Measurements from ENCODE around the gene ADGRE2.
"Not testable (repeated sequence)": the region's sequence is repeated elsewhere in the genome, so short reads cannot be mapped to it uniquely, and the experiment has no call there.

Gene ADGRE2

DNA sequence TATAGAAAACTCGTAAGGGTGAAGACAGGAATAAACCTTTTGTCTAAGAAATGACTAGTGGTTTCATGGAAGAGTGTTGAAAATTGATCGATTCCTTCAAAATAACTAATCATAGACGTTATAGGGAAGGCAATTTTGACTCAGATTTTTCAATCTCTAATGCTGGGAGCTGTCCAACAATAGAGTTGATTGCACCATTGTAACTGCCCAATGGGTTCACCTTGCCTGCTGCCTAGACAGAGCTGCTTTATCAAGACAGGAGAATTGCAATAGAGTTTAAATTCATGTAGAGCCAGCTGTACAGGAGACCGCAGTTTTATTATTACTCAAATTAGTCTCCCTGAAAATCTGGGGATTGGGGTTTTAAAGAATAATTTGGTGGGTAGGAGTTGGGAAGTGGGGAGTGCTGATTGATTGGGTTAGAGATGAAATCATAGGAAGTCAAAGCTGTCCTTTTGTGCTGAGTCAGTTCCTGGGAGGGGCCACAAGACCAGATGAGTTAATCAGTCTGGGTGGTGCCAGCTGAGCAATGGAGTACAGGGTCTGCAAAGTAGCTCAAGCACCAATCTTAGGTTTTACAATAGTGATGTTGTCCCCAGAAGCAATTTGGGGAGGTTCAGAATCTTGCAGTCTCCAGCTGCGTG lies 16.8 kb upstream of the ADGRE2 start:
- no peaks in the 10 kb centered on the region for H3K36me3 ChIP-seq (ENCODE audit: control insufficient read depth in 2 of 2, insufficient read depth in 2 of 2, low read length in 2 of 2)
- H3K27ac ChIP-seq (ENCODE audit: low read depth in 2 of 2, low read length in 2 of 2) = no peak overlapping the region
- no peak overlapping the region for H3K4me3 ChIP-seq (ENCODE audit: low read length in 2 of 2)
- H3K9me3 ChIP-seq (ENCODE audit: control insufficient read depth in 2 of 2, low read length in 2 of 2) = no peaks in the 10 kb centered on the region
- no peaks in the 10 kb centered on the region for H3K4me1 ChIP-seq (ENCODE audit: control insufficient read depth in 2 of 2, insufficient read depth in 2 of 2, low read length in 2 of 2)
- H3K9ac ChIP-seq (ENCODE audit: low read depth in 1 of 2, low read length in 2 of 2) = no peak overlapping the region
- peaks cover 0 to 2% of the 10 kb centered on the region in 2 donors for H3K27me3 ChIP-seq (ENCODE audit: control insufficient read depth in 2 of 2, insufficient read depth in 2 of 2, low read length in 2 of 2)

DNA sequence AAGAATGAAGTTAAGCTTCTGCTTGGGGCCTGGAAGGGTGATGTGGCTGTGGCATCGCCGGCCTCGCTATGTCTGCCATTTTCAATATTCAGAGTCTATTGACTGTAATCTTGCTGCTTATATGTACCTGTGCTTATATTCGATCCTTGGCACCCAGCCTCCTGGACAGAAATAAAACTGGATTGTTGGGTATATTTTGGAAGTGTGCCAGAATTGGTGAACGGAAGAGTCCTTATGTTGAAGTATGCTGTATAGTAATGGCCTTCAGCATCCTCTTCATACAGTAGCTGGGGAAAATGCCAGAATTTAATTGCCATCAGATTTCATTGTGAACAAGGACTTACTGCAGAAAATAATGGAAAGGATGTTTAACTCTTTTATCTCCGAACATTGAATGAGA lies 13.9 kb upstream of the ADGRE2 start:
- not testable (repeated sequence) for H3K27me3 ChIP-seq (ENCODE audit: control insufficient read depth in 2 of 2, insufficient read depth in 2 of 2, low read length in 2 of 2); H3K9me3 ChIP-seq (ENCODE audit: control insufficient read depth in 2 of 2, low read length in 2 of 2); H3K9ac ChIP-seq (ENCODE audit: low read depth in 1 of 2, low read length in 2 of 2); H3K4me1 ChIP-seq (ENCODE audit: control insufficient read depth in 2 of 2, insufficient read depth in 2 of 2, low read length in 2 of 2); H3K36me3 ChIP-seq (ENCODE audit: control insufficient read depth in 2 of 2, insufficient read depth in 2 of 2, low read length in 2 of 2); H3K27ac ChIP-seq (ENCODE audit: low read depth in 2 of 2, low read length in 2 of 2); H3K4me3 ChIP-seq (ENCODE audit: low read length in 2 of 2)

DNA sequence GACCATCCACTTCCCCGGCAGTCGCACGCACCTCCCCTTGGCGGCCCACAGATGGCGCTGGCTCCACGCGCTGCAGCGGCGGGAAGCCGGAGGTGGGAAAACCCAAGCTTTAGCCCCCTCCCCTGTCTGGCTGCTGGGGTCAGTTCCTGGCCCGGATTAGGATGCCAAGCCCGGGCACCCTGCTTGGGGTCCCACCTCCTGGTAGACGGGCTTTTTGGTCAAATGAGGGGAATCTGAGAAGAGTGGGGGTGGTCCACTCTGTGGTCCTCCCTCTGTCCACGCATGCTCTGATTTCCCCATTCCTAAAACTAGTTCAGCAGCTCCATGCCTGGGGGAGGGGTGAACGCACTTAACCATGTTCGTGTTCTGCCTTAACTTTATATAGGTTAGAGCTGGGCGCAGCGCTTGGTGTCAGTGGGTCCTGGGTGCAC lies 8.1 kb upstream of the ADGRE2 start:
- Histone ChIP-seq H3K36me3 (ENCODE audit: control insufficient read depth in 2 of 2, insufficient read depth in 2 of 2, low read length in 2 of 2) (no peaks in the 10 kb centered on the region), H3K4me3 (ENCODE audit: low read length in 2 of 2) (no peak overlapping the region), H3K4me1 (ENCODE audit: control insufficient read depth in 2 of 2, insufficient read depth in 2 of 2, low read length in 2 of 2) (peaks cover 0 to 2% of the 10 kb centered on the region in 2 donors), H3K27me3 (ENCODE audit: control insufficient read depth in 2 of 2, insufficient read depth in 2 of 2, low read length in 2 of 2) (no peaks in the 10 kb centered on the region), H3K27ac (ENCODE audit: low read depth in 2 of 2, low read length in 2 of 2) (no peak overlapping the region), H3K9ac (ENCODE audit: low read depth in 1 of 2, low read length in 2 of 2) (no peak overlapping the region), H3K9me3 (ENCODE audit: control insufficient read depth in 2 of 2, low read length in 2 of 2) (no peaks in the 10 kb centered on the region)

DNA sequence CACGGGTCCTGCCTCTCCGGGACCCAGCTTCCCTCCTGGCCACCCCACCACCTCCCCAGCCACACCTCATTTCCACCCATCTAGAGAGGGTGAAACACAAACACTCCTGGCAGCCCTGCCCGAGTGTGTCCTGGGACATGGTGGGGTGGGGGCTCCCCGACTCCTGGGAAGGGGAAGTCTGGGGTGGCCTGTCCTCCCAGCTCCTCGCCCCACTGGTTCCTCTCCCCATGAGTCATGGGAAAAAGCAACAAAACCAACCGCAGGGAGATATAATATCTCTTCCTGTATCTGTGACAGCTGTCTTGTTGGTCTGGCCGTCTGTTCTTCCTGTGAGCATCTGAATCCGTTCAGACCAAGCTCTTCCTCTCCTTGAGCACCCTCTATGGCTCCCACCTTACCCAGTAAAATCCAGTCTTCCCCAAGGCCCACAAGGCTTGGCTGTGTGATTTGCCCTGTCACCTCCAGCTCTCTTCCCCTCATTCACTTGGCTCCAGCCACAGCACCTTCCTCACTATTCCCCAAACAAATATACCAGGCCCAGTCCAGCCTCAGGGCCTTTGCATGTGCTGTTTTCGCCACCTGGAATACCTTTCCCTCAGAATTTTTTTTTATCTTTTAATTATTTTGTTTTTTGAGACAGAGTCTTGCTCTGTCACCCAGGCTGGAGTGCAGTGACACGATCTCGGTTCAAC lies 6.9 kb upstream of the ADGRE2 start:
- H3K36me3 ChIP-seq (ENCODE audit: control insufficient read depth in 2 of 2, insufficient read depth in 2 of 2, low read length in 2 of 2); H3K9ac ChIP-seq (ENCODE audit: low read depth in 1 of 2, low read length in 2 of 2); H3K27me3 ChIP-seq (ENCODE audit: control insufficient read depth in 2 of 2, insufficient read depth in 2 of 2, low read length in 2 of 2); H3K4me1 ChIP-seq (ENCODE audit: control insufficient read depth in 2 of 2, insufficient read depth in 2 of 2, low read length in 2 of 2); H3K9me3 ChIP-seq (ENCODE audit: control insufficient read depth in 2 of 2, low read length in 2 of 2); H3K4me3 ChIP-seq (ENCODE audit: low read length in 2 of 2): not testable (repeated sequence)
- peak overlapping the region; percentile 7 to 38 for H3K27ac ChIP-seq (ENCODE audit: low read depth in 2 of 2, low read length in 2 of 2)

DNA sequence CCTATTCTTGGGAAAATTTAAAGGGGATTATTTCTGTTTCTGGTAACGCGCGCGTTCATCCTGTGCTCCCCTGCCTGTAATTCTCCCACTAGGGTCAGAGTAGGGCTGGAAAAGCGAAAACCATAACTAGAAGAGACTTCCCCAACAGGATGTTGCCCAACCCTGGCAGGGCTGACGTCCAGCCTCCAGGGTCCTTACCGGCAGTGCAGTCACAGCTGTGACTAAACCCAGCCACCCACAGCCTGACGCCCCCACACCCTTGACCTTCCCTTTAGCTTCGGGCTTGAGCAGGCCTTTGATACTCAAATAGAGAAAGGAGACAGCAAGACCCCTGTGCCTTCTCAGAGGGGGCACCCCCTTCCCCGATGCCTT lies 6.4 kb upstream of the ADGRE2 start:
- H3K36me3 ChIP-seq (ENCODE audit: control insufficient read depth in 2 of 2, insufficient read depth in 2 of 2, low read length in 2 of 2); H3K4me3 ChIP-seq (ENCODE audit: low read length in 2 of 2); H3K27me3 ChIP-seq (ENCODE audit: control insufficient read depth in 2 of 2, insufficient read depth in 2 of 2, low read length in 2 of 2); H3K9ac ChIP-seq (ENCODE audit: low read depth in 1 of 2, low read length in 2 of 2); H3K9me3 ChIP-seq (ENCODE audit: control insufficient read depth in 2 of 2, low read length in 2 of 2); H3K4me1 ChIP-seq (ENCODE audit: control insufficient read depth in 2 of 2, insufficient read depth in 2 of 2, low read length in 2 of 2): not testable (repeated sequence)
- H3K27ac ChIP-seq (ENCODE audit: low read depth in 2 of 2, low read length in 2 of 2) = peak overlapping the region; percentile 7 to 38

DNA sequence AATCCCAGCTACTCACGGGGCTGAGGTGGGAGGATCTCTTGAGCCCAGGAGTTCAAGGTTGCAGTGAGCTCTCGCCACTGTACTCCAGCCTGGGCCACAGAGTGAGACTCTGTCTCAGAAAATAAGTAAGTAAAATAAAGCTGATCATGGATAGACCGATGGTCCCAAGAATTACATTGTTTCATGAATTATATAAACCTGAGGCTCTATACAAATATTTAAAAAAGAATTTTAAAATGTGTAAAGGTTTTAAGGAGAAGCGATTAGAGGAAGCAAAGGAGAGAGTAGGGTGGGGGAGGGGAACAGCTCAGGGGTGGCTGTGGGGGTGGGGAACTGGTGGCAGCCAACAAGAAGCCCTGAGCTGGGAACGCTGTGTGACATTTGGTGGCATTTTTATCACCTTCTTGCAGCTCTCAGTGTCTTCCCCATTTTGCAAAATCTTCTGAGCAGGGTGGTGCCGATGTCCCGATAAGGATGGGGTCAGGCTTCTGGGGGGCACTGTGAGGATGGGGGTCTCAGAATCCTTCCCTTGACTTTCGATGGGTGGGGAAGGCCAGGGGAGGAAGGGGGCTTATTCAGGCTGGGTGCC lies 5.1 kb upstream of the ADGRE2 start:
- not testable (repeated sequence) for H3K27me3 ChIP-seq (ENCODE audit: control insufficient read depth in 2 of 2, insufficient read depth in 2 of 2, low read length in 2 of 2); H3K4me1 ChIP-seq (ENCODE audit: control insufficient read depth in 2 of 2, insufficient read depth in 2 of 2, low read length in 2 of 2); H3K27ac ChIP-seq (ENCODE audit: low read depth in 2 of 2, low read length in 2 of 2); H3K9ac ChIP-seq (ENCODE audit: low read depth in 1 of 2, low read length in 2 of 2); H3K9me3 ChIP-seq (ENCODE audit: control insufficient read depth in 2 of 2, low read length in 2 of 2); H3K4me3 ChIP-seq (ENCODE audit: low read length in 2 of 2); H3K36me3 ChIP-seq (ENCODE audit: control insufficient read depth in 2 of 2, insufficient read depth in 2 of 2, low read length in 2 of 2)

DNA sequence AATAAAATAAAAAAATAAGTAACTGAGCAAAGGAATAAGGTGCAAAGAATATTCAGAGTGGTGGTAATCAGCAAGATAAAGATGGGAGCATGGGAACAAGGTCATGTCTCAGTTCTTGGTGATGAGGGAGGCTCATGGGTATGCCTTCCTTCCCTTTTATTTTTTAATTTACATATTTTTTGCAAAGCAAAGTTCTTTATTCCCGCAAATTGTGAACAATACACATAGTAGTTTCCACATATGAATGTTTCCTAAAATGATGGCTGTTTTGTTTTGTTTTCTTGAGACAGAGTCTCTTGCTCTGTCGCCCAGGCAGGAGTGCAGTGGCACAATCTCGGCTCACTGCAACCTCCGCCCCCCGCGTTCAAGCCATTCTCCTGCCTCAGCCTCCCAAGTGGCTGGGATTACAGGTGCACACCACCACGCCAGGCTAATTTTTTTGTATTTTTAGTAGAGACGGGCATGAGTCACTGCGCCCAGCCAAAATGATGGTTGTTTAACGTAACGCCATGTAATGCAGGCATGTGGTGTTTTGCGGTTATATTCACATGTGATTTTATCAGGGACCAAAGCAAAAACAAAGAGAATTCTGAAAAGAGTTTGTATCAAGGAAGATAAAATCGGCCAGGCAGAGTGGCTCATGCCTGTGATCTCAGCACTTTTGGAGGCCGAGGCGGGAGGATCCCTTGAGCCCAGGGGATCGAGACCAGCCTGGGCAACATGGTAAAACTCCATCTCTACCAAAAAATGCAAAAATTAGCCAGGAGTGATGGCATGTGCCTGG lies 4.5 kb upstream of the ADGRE2 start:
- Histone ChIP-seq H3K36me3 (ENCODE audit: control insufficient read depth in 2 of 2, insufficient read depth in 2 of 2, low read length in 2 of 2) (no peaks in the 10 kb centered on the region), H3K27ac (ENCODE audit: low read depth in 2 of 2, low read length in 2 of 2) (peak overlapping the region in 1 of 2 donors; percentile 9), H3K9me3 (ENCODE audit: control insufficient read depth in 2 of 2, low read length in 2 of 2) (no peaks in the 10 kb centered on the region), H3K4me1 (ENCODE audit: control insufficient read depth in 2 of 2, insufficient read depth in 2 of 2, low read length in 2 of 2) (peaks cover 0 to 2% of the 10 kb centered on the region in 2 donors), H3K9ac (ENCODE audit: low read depth in 1 of 2, low read length in 2 of 2) (peak overlapping the region in 1 of 2 donors; percentile 24), H3K27me3 (ENCODE audit: control insufficient read depth in 2 of 2, insufficient read depth in 2 of 2, low read length in 2 of 2) (no peaks in the 10 kb centered on the region), H3K4me3 (ENCODE audit: low read length in 2 of 2) (no peak overlapping the region)

DNA sequence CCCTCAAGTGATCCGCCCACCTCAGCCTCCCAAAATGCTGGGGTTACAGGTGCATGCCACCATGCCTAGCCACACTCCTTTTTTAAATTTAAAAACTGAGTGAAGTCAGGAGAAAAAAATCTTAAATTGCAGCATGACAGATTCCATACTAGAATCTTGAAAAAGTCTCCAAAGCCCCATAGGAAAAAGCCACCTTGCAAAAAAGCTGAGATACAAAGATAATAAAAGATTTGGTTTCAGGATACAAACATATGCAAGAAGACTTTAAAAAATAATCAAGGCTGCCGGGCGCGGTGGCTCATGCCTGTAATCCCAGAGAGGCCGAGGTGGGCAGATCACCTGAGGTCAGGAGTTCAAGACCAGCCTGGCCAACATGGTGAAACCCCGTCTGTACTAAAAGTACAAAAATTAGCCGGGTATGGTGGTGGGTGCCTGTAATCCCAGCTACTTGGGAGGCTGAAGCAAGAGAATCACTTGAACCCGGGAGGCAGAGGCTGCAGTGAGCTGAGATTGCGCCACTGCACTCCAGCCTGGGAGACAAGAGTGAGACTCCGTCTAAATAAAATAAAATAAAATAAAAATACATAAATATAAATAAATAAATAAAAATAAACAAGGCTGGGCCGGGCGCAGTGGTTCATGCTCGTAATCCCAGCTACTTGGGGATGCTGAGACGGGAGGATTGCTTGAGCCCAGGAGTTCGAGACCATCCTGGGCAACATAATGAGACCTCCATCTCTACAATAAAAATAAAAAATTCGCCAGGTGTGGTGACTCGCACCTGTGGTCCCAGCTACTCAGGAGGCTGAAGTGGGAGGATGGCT lies 3.6 kb upstream of the ADGRE2 start:
- not testable (repeated sequence) for H3K27me3 ChIP-seq (ENCODE audit: control insufficient read depth in 2 of 2, insufficient read depth in 2 of 2, low read length in 2 of 2); H3K36me3 ChIP-seq (ENCODE audit: control insufficient read depth in 2 of 2, insufficient read depth in 2 of 2, low read length in 2 of 2); H3K4me3 ChIP-seq (ENCODE audit: low read length in 2 of 2); H3K9me3 ChIP-seq (ENCODE audit: control insufficient read depth in 2 of 2, low read length in 2 of 2); H3K4me1 ChIP-seq (ENCODE audit: control insufficient read depth in 2 of 2, insufficient read depth in 2 of 2, low read length in 2 of 2); H3K9ac ChIP-seq (ENCODE audit: low read depth in 1 of 2, low read length in 2 of 2); H3K27ac ChIP-seq (ENCODE audit: low read depth in 2 of 2, low read length in 2 of 2)

DNA sequence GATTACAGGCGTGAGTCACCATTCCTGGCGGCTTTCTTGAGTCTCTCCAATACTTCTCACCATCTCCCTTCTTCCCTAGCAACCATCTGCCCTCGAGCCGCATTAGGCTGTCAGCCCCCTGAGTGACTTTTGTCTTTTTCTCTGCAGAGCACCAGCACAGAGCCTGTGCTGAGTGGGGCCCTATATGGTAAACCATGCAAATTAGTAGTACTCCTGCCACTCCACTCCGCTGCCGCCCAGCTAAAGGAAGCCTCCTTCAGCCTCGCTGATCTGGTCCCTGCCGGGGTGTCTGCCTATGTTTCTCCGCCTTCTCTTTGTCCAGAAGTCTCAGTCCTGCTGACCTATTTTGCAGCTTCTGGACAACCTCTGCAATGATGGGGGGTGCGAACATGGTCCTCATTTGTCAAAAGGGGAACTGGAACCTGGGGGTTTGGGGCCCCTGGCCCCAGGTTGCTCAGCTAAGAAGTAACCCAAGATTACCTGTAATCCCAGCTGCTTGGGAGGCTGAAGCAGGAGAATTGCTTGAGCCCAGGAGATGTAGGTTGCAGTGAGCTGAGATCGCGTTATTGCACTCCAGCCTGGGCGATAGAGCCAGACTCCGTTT lies 2.4 kb upstream of the ADGRE2 start:
- H3K27ac ChIP-seq (ENCODE audit: low read depth in 2 of 2, low read length in 2 of 2); H3K9ac ChIP-seq (ENCODE audit: low read depth in 1 of 2, low read length in 2 of 2); H3K36me3 ChIP-seq (ENCODE audit: control insufficient read depth in 2 of 2, insufficient read depth in 2 of 2, low read length in 2 of 2); H3K27me3 ChIP-seq (ENCODE audit: control insufficient read depth in 2 of 2, insufficient read depth in 2 of 2, low read length in 2 of 2); H3K4me1 ChIP-seq (ENCODE audit: control insufficient read depth in 2 of 2, insufficient read depth in 2 of 2, low read length in 2 of 2); H3K9me3 ChIP-seq (ENCODE audit: control insufficient read depth in 2 of 2, low read length in 2 of 2); H3K4me3 ChIP-seq (ENCODE audit: low read length in 2 of 2): not testable (repeated sequence)

All from mucosa of rectum (tissue), 2 donors.